ENCODE measurements around the gene HAUS7.

HAUS7 gene

GRCh38 chrX:153460826-153461225 is 9.6 kb downstream of the HAUS7 start:
- H3K27ac ChIP-seq = no peak overlapping the region
- H3K4me3 ChIP-seq = no peak overlapping the region

GRCh38 chrX:153459986-153460385 is 10.4 kb downstream of the HAUS7 start:
- no peak overlapping the region for H3K27ac ChIP-seq

DNA sequence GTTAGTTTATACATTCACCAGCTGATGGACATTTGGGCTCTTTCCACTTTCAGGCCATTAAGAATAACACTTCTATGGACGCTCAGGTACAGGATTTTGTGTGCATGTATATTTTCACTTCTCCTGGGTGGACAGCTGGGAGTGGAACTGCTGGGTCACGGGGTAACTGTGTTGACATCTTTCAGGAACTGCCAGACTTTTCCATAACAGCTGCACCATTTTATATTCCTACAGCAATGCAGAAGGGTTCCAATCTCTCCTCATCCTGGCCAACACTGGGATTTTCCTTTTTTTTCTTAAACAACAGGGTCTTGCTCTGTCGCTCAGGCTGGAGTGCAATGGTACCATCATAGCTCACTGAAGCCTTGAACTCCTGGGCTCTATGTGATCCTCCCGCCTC is 11.9 kb downstream of the HAUS7 start:
- Histone ChIP-seq H3K27ac (no peak overlapping the region), H3K4me3 (no peak overlapping the region)

More at GRCh38 chrX:153459986-153460385, 10.4 kb downstream of the HAUS7 start:
- no peak overlapping the region for H3K4me3 ChIP-seq

- Histone ChIP-seq H3K4me3 (no peak overlapping the region), H3K27ac (no peak overlapping the region)
Measured at GRCh38 chrX:153457827-153458466, 12.4 kb downstream of the HAUS7 start.

GRCh38 chrX:153457136-153457825 is 13.1 kb downstream of the HAUS7 start:
- no peak overlapping the region for H3K27ac ChIP-seq
- no peak overlapping the region for H3K4me3 ChIP-seq

DNA sequence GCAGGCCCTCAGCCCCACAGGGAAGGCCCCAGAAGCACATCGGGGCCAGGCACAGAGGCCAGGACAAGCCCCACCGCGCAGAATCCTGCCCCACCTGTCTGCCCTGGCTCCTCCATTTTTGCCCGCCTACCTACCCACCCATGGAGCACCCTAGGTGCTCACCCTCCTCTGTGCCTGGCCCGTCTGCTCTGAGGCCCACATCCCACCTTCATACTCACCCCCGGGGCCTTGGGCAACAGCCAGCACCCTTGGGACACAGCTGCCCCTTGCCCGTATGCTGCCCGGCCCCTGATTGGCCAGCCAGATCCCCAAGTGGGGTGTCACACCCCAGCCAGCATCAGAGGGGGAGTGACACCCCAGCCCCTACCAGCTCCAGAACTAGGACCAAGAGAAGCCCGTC is 13.7 kb downstream of the HAUS7 start:
- Histone ChIP-seq H3K4me3 (no peak overlapping the region), H3K27ac (no peak overlapping the region)

DNA sequence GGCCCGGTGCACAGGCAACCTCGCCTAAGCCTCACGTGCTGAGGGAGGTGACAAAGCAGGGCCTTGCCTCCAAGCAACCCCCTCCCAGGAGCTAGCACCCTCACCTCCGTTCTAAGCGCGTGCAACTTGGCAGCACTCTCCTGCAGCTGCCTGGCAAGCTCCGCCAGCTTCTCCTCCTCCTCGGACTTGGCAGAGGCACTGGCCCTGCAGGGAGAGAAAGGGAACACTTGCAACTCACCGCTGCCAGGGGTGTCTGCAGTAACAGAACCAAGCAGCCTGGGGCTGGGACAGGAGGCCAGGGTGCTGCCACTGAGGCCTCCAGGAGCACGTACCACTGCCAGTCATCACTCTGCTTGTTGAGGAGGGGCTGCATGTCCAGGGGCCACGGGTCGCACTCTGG is 14.2 kb downstream of the HAUS7 start:
- Histone ChIP-seq H3K4me3 (no peak overlapping the region), H3K27ac (no peak overlapping the region)

- Histone ChIP-seq H3K27ac (no peak overlapping the region), H3K4me3 (no peak overlapping the region)
Measured at GRCh38 chrX:153455571-153455970, 14.8 kb downstream of the HAUS7 start.

- H3K27ac ChIP-seq = no peak overlapping the region
- no peak overlapping the region for H3K4me3 ChIP-seq
Measured at GRCh38 chrX:153454901-153455550, 15.3 kb downstream of the HAUS7 start.

- Histone ChIP-seq H3K4me3 (no peak overlapping the region), H3K27ac (no peak overlapping the region)
Measured at GRCh38 chrX:153450949-153451277, 19.5 kb downstream of the HAUS7 start.

GRCh38 chrX:153450114-153450948 is 20.0 kb downstream of the HAUS7 start:
- Histone ChIP-seq H3K27ac (no peak overlapping the region), H3K4me3 (no peak overlapping the region)

- Histone ChIP-seq H3K27ac (no peak overlapping the region), H3K4me3 (no peak overlapping the region)
Measured at GRCh38 chrX:153449368-153450113, 20.8 kb downstream of the HAUS7 start.

- Histone ChIP-seq H3K4me3 (no peak overlapping the region), H3K27ac (no peak overlapping the region)
Measured at GRCh38 chrX:153448556-153449367, 21.6 kb downstream of the HAUS7 start.

GRCh38 chrX:153447581-153447960 is 22.8 kb downstream of the HAUS7 start:
- no peak overlapping the region for H3K27ac ChIP-seq
- no peak overlapping the region for H3K4me3 ChIP-seq

DNA sequence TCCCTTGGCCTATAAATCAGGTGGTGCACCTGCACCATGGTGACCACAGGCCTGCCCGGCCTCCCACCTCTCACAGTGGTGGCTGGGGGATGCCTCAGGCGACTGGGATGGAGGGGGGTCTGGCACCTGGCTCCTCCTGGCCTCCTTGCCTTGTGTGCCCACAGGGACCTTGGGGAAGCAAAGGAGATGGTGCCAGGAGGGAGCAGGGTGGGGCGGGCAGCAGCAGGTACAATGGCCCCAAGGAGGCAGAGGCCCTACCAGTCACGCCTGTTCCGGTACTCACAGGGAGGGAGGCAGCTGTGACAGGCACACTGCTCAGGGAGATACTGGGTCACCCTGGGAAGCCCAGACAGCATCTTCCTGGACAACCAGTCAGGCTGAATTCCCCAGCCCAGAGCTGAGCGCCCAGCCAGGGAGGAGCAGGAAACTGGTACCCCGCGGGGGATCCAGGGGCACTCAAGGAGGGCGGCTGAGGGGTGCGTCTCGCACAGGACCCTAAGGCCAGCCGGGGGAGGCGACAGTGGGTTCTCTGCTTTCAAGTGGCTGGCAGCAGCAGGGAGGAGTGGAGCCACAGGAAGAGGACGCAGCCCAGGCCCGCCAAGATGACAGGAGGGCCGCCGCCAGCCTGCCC is 23.3 kb downstream of the HAUS7 start:
- no peak overlapping the region for H3K4me3 ChIP-seq
- no peak overlapping the region for H3K27ac ChIP-seq

- Histone ChIP-seq H3K27ac (no peak overlapping the region), H3K4me3 (no peak overlapping the region)
Measured at GRCh38 chrX:153446636-153446936, 23.8 kb downstream of the HAUS7 start.

GRCh38 chrX:153445856-153446635 is 24.3 kb downstream of the HAUS7 start, which contains the start of gene TREX2:
TREX2 (minus strand) TSS chrX:153446056; CDS start chrX:153445430, 626 bp downstream.
- H3K27ac ChIP-seq = no peak within 1 kb of the TSS
- peak within 1 kb of the TSS in 1 of 7 experiments; percentile 0 for H3K4me3 ChIP-seq
